Lung (tissue), 12 donors: Measurements from ENCODE around the gene CASK. TPM values are rescaled to one million over a fixed set of nuclear protein-coding genes. Genes with fewer than 3 reads are reported as not detected.
A peak's percentile ranks its signal among the peaks of the same experiment; 100 is the strongest.

ENCODE experiments used
- ATAC-seq: fragments of 200-7000 bp; cut with Tn5 transposase; one replicate; pipeline ENCODE4 v1.9.1; 2020; ENCODE audit warnings: moderate number of reproducible peaks; ENCODE audit not compliant: insufficient read depth, low FRiP score
- DNase-seq, 3 donors: peaks; one replicate each; pipeline ENCODE4 v3.0.0-alpha.2; 2013 to 2017
- H3K27ac ChIP-seq, 2 donors: one replicate each; pipeline ENCODE4 v1.5.1; 2013; ENCODE audit warnings: mild to moderate bottlenecking in 2 of 2, moderate library complexity in 2 of 2, control low read depth in 1 of 2, inconsistent platforms in 1 of 2, low read depth in 1 of 2, low read length in 1 of 2
- H3K27me3 ChIP-seq, 3 donors: one replicate each; pipeline ENCODE4 v1.5.1; 2013; ENCODE audit warnings: low read length in 2 of 3; ENCODE audit not compliant: control insufficient read depth in 3 of 3, insufficient read depth in 3 of 3
- H3K36me3 ChIP-seq, 4 donors: one replicate each; pipeline ENCODE4 v1.5.1; 2013; ENCODE audit warnings: low read length in 4 of 4, mild to moderate bottlenecking in 1 of 4, moderate library complexity in 1 of 4; ENCODE audit not compliant: control insufficient read depth in 4 of 4, insufficient read depth in 4 of 4
- H3K4me1 ChIP-seq, 5 donors: one replicate each; pipeline ENCODE4 v1.5.1; 2013; ENCODE audit warnings: low read length in 5 of 5, mild to moderate bottlenecking in 2 of 5, moderate library complexity in 1 of 5; ENCODE audit not compliant: control insufficient read depth in 5 of 5, insufficient read depth in 5 of 5
- H3K4me3 ChIP-seq: one replicate; pipeline ENCODE4 v1.5.1; 2013; ENCODE audit warnings: mild to moderate bottlenecking, control low read depth, moderate library complexity
- H3K9ac ChIP-seq, 2 donors: one replicate each; pipeline ENCODE4 v1.5.1; 2013; ENCODE audit warnings: low read length in 2 of 2, control low read depth in 1 of 2; ENCODE audit not compliant: insufficient read depth in 1 of 2
- H3K9me3 ChIP-seq, 4 donors: one replicate each; pipeline ENCODE4 v1.5.1; 2013; ENCODE audit warnings: low read length in 3 of 4, mild to moderate bottlenecking in 1 of 4, moderate library complexity in 1 of 4; ENCODE audit not compliant: control insufficient read depth in 4 of 4, insufficient read depth in 3 of 4
- CTCF ChIP-seq: IDR thresholded peaks from 2 replicates; pipeline ENCODE4 v1.5.1; 2012; ENCODE audit warnings: mild to moderate bottlenecking; ENCODE audit errors: control extremely low read depth, extremely low read depth
- WGBS, 2 donors: extraction: QIAGEN DNeasy Blood & Tissue Kit; methylation state at CpG; one replicate each; pipeline ENCODE4 v1.1.7; 2013; 5-methylcytosine and 5-hydroxymethylcytosine counted together
- polyA plus RNA-seq, 2 donors: library from polyadenylated mRNA; stranded (reverse); fragments of 200-250 nt; gene quantifications; one replicate each; pipeline ENCODE4 v1.2.1, GENCODE V29; 2013
- total RNA-seq, 2 donors: library from RNA; depleted of rRNA in 1 of 2; stranded (reverse); fragments of >200 nt in 1 of 2; gene quantifications; one replicate each; pipeline ENCODE4 v1.2.1, GENCODE V29; 2014 to 2021
- donor health status: control.
- donor health status: control.
- donor health status: Bipolar disorder and iron deficiency.
- donor health status: healthy.
- donor health status: DM: yes; HTN: yes; CAD: no.

Gene CASK
- total and polyA plus RNA-seq, 4 donors: 8.2 to 68.1 (median 30.6) TPM

DNA sequence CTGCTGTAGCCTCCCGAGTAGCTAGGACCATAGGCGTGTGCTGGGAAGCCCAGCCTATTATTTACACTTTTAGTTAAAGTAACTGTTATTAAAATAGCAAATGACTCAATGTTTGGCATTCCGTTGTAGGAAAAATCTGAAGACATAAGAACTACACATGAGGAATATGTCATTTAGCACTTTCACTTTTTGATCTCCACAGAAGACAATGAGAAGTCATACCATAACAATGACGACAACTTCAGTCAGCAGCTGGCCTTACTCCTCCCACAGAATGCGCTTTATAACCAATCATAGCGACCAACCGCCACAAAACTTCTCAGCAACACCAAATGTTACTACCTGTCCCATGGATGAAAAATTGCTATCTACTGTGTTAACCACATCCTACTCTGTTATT, 227.9 kb downstream of the CASK start:
- no peak for ATAC-seq
- WGBS, 2 donors: 74 to 88% methylated on average over 7 of the region's 7 CpGs
- no peak overlapping the region for H3K9ac ChIP-seq

GRCh38 chrX:41693024-41693423, 230.3 kb downstream of the CASK start:
- no peak for TF ChIP-seq CTCF
- Histone ChIP-seq H3K27me3 (peaks cover 0 to 37% (median 0%) of the 10 kb centered on the region in 3 donors), H3K9ac (no peak overlapping the region), H3K4me3 (no peak overlapping the region), H3K4me1 (no peaks in the 10 kb centered on the region), H3K27ac (no peak overlapping the region), H3K36me3 (peaks cover 0 to 2% (median 0%) of the 10 kb centered on the region in 4 donors), H3K9me3 (no peaks in the 10 kb centered on the region)
- WGBS, 2 donors: 76 to 92% methylated on average over 2 to 3 of the region's 3 CpGs
- no peak for ATAC-seq
- no peak for DNase-seq

More for the DNA sequence above, 227.9 kb downstream of the CASK start:
- no peak for TF ChIP-seq CTCF
- peak in 2 of 3 donors; percentile 6 to 24 for DNase-seq
- peaks cover 0 to 39% (median 0%) of the 10 kb centered on the region in 3 donors for H3K27me3 ChIP-seq
- H3K9me3 ChIP-seq: no peaks in the 10 kb centered on the region
- peaks cover 0 to 2% (median 0%) of the 10 kb centered on the region in 4 donors for H3K36me3 ChIP-seq
- no peak overlapping the region for H3K27ac ChIP-seq
- H3K4me3 ChIP-seq: no peak overlapping the region
- H3K4me1 ChIP-seq: no peaks in the 10 kb centered on the region

DNA sequence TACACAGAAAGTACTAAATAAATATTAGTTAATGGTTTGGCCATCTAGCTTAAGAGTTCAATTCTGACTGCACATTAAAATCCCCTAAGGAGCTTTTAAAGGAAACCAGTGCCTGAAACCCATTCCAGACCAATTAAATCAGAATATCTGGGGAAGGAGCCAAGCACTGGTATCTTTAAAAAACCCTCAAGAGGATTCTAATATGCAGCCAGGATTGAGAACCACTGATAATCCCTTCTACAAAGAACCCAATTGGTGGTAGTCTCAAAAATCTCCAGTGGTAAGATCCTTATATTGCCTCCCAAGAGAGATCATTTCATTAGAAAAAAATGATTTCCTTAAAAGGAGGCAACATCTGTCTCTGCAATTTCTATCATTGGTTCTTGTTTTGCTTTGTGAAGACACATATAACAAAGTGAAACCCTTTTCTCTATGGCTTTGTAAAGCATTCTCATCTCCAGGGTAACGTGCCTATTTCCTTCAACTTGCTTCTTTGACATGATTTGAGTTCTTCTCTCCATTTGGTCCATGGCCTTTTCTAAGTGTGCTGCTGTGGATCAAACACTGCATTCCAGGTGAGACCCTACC, 231.1 kb downstream of the CASK start:
- H3K36me3 ChIP-seq: no peaks in the 10 kb centered on the region
- peaks cover 0 to 35% (median 0%) of the 10 kb centered on the region in 3 donors for H3K27me3 ChIP-seq
- H3K27ac ChIP-seq: no peak overlapping the region
- WGBS, 2 donors: 68 to 88% methylated on average over 1 of the region's 1 CpG
- ATAC-seq (no peak), DNase-seq (no peak)
- no peak overlapping the region for H3K4me3 ChIP-seq
- H3K9ac ChIP-seq: no peak overlapping the region
- H3K4me1 ChIP-seq: no peaks in the 10 kb centered on the region
- H3K9me3 ChIP-seq: no peaks in the 10 kb centered on the region
- TF ChIP-seq CTCF: no peak

- WGBS, 2 donors: 54 to 82% methylated on average over 3 of the region's 3 CpGs
- no peak for TF ChIP-seq CTCF
- ATAC-seq: no peak
- no peak for DNase-seq
- Histone ChIP-seq H3K9ac (no peak overlapping the region), H3K27me3 (peaks cover 0 to 38% (median 2%) of the 10 kb centered on the region in 3 donors), H3K36me3 (no peaks in the 10 kb centered on the region), H3K4me1 (no peaks in the 10 kb centered on the region), H3K4me3 (no peak overlapping the region), H3K9me3 (no peaks in the 10 kb centered on the region), H3K27ac (no peak overlapping the region)
These were observed 233.6 kb downstream of the CASK start for GRCh38 chrX:41689711-41690110.
